PC-3 (cell line): ENCODE data around the gene DLEC1.

Experiments used
- CTCF ChIP-seq: fragments of 300-600 bp; sonication (generic); conservative IDR thresholded peaks from 2 replicates; pipeline ENCODE4 v1.5.1; 2017; ENCODE audit warnings: antibody characterized with exemption, low read depth, mild to moderate bottlenecking, low read length
- EZH2 ChIP-seq: fragments of 300-600 bp; sonication (generic); IDR thresholded peaks from one replicate; pipeline ENCODE4 v1.6.1; 2017; ENCODE audit warnings: antibody characterized with exemption, mild to moderate bottlenecking, low read length; ENCODE audit not compliant: unreplicated experiment
- EZH2phosphoT487 ChIP-seq: fragments of 300-600 bp; sonication (generic); IDR thresholded peaks from 2 replicates; pipeline ENCODE4 v1.6.1; 2018; ENCODE audit warnings: mild to moderate bottlenecking, antibody characterized with exemption, low read length, borderline replicate concordance

- TF ChIP-seq CTCF: no peak
- TF ChIP-seq EZH2: no peak
- TF ChIP-seq EZH2phosphoT487: no peak
These were observed 9.4 kb upstream of the DLEC1 start, which contains the start of gene PLCD1 for GRCh38 chr3:38029400-38030125.
